Measurements from ENCODE around the gene DDX51.

DNA sequence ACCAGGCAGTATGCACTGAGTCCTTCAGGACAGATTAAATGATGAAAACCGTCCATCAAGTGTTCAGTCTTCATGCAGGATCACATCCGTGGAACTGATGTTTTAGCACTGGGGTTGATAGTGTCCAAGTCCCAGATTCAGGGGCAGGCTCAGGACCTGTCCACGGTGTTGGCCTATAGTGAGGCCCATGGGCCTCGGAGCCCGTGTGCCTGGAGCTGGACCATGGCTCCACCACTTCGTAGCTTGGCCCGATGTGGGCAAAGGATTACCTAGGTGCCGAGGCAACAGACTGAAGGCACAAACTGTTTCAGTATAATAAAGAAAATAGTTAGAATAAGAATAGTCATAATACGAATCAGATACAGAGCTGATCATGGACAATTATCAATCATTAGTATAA lies 41.8 kb downstream of the DDX51 start:
- TF ChIP-seq, protein P1, sequence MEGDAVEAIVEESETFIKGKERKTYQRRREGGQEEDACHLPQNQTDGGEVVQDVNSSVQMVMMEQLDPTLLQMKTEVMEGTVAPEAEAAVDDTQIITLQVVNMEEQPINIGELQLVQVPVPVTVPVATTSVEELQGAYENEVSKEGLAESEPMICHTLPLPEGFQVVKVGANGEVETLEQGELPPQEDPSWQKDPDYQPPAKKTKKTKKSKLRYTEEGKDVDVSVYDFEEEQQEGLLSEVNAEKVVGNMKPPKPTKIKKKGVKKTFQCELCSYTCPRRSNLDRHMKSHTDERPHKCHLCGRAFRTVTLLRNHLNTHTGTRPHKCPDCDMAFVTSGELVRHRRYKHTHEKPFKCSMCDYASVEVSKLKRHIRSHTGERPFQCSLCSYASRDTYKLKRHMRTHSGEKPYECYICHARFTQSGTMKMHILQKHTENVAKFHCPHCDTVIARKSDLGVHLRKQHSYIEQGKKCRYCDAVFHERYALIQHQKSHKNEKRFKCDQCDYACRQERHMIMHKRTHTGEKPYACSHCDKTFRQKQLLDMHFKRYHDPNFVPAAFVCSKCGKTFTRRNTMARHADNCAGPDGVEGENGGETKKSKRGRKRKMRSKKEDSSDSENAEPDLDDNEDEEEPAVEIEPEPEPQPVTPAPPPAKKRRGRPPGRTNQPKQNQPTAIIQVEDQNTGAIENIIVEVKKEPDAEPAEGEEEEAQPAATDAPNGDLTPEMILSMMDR (conservative IDR thresholded peaks at IDR 0.05): no peak
- TF ChIP-seq ZFX (IDR thresholded peaks at IDR 0.05): no peak
